ENCODE data around the gene TLNRD1. TPM values are rescaled to one million over a fixed set of nuclear protein-coding genes. Genes with fewer than 3 reads are reported as not detected.

TLNRD1 gene
- total and polyA plus RNA-seq, 7 experiments from 2014 or later: 2.2 to 33.0 (median 15.9) TPM

GRCh38 chr15:81024265-81024872, 23.6 kb downstream of the TLNRD1 start:
- ChIA-PET CTCF (no interaction called here), POLR2A (no interaction called here)
- Histone ChIP-seq H3K27me3 (ENCODE audit: control insufficient read depth in 2 of 2, insufficient read depth in 2 of 2, low read length in 2 of 2) (no peaks in the 10 kb centered on the region), H3K4me1 (ENCODE audit: control insufficient read depth in 2 of 2, insufficient read depth in 2 of 2, low read length in 2 of 2) (no peaks in the 10 kb centered on the region), H3K27ac (ENCODE audit: low read depth, low read length) (no peak overlapping the region), H3K4me3 (ENCODE audit: low read length) (no peak overlapping the region), H3K9me3 (ENCODE audit: control insufficient read depth in 2 of 3, low read length in 3 of 3) (no peaks in the 10 kb centered on the region), H3K36me3 (ENCODE audit: control insufficient read depth in 2 of 3, insufficient read depth in 3 of 3, low read length in 3 of 3) (no peaks in the 10 kb centered on the region)
- Mint-ChIP-seq H3K4me1 (peaks cover 6 to 45% (median 12%) of the 10 kb centered on the region in 7 donors), H3K27me3 (peaks cover 0 to 6% (median 0%) of the 10 kb centered on the region in 5 donors), H3K36me3 (peaks cover 3 to 10% (median 5%) of the 10 kb centered on the region in 5 donors), H3K27ac (peak overlapping the region in 2 of 9 donors; percentile 4 to 88), H3K4me3 (peak overlapping the region in 1 of 10 donors; percentile 57), H3K9me3 (peaks cover 0 to 5% (median 0%) of the 10 kb centered on the region in 11 donors)
- intact Hi-C loops (cut with micrococcal nuclease): no loop called here
- DNase-seq: no peak
- ATAC-seq: no peak

DNA sequence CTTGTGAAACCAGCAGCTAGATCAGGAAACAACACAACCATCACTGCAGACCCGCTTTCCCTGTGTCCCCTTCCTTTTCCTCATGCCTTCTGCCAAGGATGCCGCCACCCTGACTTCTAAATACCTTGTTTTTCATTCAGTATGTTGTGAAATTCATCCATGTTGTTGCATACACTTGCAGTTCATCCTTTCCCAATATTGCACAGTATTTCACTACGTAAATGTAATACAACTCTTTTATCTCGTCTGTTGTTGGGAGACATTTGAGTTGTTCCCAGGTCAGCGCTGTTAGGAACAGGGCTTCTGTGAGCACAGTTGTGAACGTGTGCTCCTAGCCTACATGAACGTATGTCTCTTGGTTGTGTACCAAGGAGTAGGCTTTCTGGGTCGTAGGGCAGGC, 24.2 kb downstream of the TLNRD1 start:
- Mint-ChIP-seq H3K36me3 (peaks cover 6 to 14% (median 10%) of the 10 kb centered on the region in 5 donors), H3K27ac (no peak overlapping the region), H3K4me3 (no peak overlapping the region), H3K4me1 (peaks cover 6 to 49% (median 15%) of the 10 kb centered on the region in 7 donors), H3K9me3 (peaks cover 0 to 11% (median 4%) of the 10 kb centered on the region in 11 donors), H3K27me3 (peaks cover 0 to 10% (median 5%) of the 10 kb centered on the region in 5 donors)
- H3K9me3 ChIP-seq (ENCODE audit: control insufficient read depth in 2 of 3, low read length in 3 of 3): no peaks in the 10 kb centered on the region
- ATAC-seq: no peak
- ChIA-PET POLR2A (interaction anchor here (1.2 kb wide), 1 partner anchor 33 kb away, joined by 4 read pairs; no protein-coding TSS in a partner anchor), CTCF (no interaction called here)
- H3K27me3 ChIP-seq (ENCODE audit: control insufficient read depth in 2 of 2, insufficient read depth in 2 of 2, low read length in 2 of 2): no peaks in the 10 kb centered on the region
- H3K4me3 ChIP-seq (ENCODE audit: low read length): no peak overlapping the region
- no peak for DNase-seq
- no peaks in the 10 kb centered on the region for H3K36me3 ChIP-seq (ENCODE audit: control insufficient read depth in 2 of 3, insufficient read depth in 3 of 3, low read length in 3 of 3)
- intact Hi-C loops (cut with micrococcal nuclease): no loop called here
- H3K27ac ChIP-seq (ENCODE audit: low read depth, low read length): no peak overlapping the region
- H3K4me1 ChIP-seq (ENCODE audit: control insufficient read depth in 2 of 2, insufficient read depth in 2 of 2, low read length in 2 of 2): no peaks in the 10 kb centered on the region

GRCh38 chr15:81025721-81026370, 25.1 kb downstream of the TLNRD1 start:
- H3K4me3 Mint-ChIP-seq: no peak overlapping the region
- DNase-seq: no peak
- Histone ChIP-seq H3K36me3 (ENCODE audit: control insufficient read depth in 2 of 3, insufficient read depth in 3 of 3, low read length in 3 of 3) (no peaks in the 10 kb centered on the region), H3K27ac (ENCODE audit: low read depth, low read length) (no peak overlapping the region), H3K9me3 (ENCODE audit: control insufficient read depth in 2 of 3, low read length in 3 of 3) (no peaks in the 10 kb centered on the region), H3K27me3 (ENCODE audit: control insufficient read depth in 2 of 2, insufficient read depth in 2 of 2, low read length in 2 of 2) (no peaks in the 10 kb centered on the region), H3K4me1 (ENCODE audit: control insufficient read depth in 2 of 2, insufficient read depth in 2 of 2, low read length in 2 of 2) (no peaks in the 10 kb centered on the region), H3K4me3 (ENCODE audit: low read length) (no peak overlapping the region)
- CTCF ChIA-PET: interaction anchor here (0.6 kb wide), 1 partner anchor 50 kb away, joined by 6 read pairs; no protein-coding TSS in a partner anchor
- H3K36me3 Mint-ChIP-seq: peaks cover 9 to 19% (median 14%) of the 10 kb centered on the region in 5 donors
- POLR2A ChIA-PET: interaction anchor here (0.7 to 1.2 kb wide), 2 partner anchors 24 to 33 kb away, joined by 3 to 4 read pairs; no protein-coding TSS in a partner anchor
- intact Hi-C loops (cut with micrococcal nuclease): no loop called here
- H3K4me1 Mint-ChIP-seq: peaks cover 9 to 47% (median 17%) of the 10 kb centered on the region in 7 donors
- peaks cover 0 to 13% (median 9%) of the 10 kb centered on the region in 5 donors for H3K27me3 Mint-ChIP-seq
- peak overlapping the region in 1 of 9 donors; percentile 9 for H3K27ac Mint-ChIP-seq
- H3K9me3 Mint-ChIP-seq: peaks cover 0 to 15% (median 7%) of the 10 kb centered on the region in 11 donors
- no peak for ATAC-seq

DNA sequence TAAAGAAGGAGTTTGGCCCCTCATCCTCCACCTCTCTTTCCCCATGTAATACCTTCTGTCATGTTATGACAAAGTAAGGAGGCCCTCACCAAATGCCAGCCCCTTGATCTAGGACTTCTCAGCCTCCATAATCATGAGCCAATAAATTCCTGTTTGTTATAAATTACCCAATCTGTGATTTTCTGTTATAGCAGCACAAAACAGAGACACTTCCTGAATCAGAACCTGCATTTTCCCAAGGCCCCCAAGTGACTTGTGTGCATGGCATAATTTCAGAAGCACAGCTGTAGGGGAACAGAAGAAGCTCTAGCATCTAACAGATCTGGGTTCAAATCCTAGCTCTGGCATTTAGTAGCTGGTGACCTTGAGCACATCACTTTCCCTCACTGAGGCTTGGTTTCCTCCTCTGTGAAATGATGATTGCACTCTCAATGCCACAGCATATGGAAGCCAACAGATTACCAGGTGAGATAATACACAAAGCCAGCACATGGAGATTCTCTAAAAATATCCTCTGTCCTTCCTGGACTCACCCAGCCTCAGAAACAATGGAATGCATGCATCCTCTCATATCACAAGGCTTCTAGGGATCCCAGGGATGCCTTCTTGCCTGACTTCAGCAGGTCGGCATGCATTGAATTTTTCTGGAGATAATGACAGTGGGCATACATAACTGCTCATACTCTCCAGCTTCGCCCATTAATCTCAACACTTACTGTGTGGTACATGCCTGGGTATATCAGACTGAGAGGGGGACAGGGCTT, 26.3 kb downstream of the TLNRD1 start:
- CTCF ChIA-PET: no interaction called here

GRCh38 chr15:81029414-81030300, 28.9 kb downstream of the TLNRD1 start:
- ATAC-seq (no peak), DNase-seq (no peak)
- H3K27ac ChIP-seq (ENCODE audit: low read depth, low read length): no peak overlapping the region
- H3K27ac Mint-ChIP-seq: no peak overlapping the region
- no peak overlapping the region for H3K4me3 Mint-ChIP-seq
- no peaks in the 10 kb centered on the region for H3K4me1 ChIP-seq (ENCODE audit: control insufficient read depth in 2 of 2, insufficient read depth in 2 of 2, low read length in 2 of 2)
- intact Hi-C loops (cut with micrococcal nuclease): no loop called here
- peaks cover 0 to 13% (median 9%) of the 10 kb centered on the region in 5 donors for H3K27me3 Mint-ChIP-seq
- H3K9me3 ChIP-seq (ENCODE audit: control insufficient read depth in 2 of 3, low read length in 3 of 3): no peaks in the 10 kb centered on the region
- ChIA-PET POLR2A (interaction anchor here (1.6 kb wide), 1 partner anchor 29 kb away, joined by 5 read pairs; the partner anchor contains the start of gene TLNRD1), CTCF (interaction anchor here (0.6 kb wide), 1 partner anchor 26 kb away, joined by 3 read pairs; no protein-coding TSS in a partner anchor)
- peaks cover 7 to 41% (median 17%) of the 10 kb centered on the region in 7 donors for H3K4me1 Mint-ChIP-seq
- no peak overlapping the region for H3K4me3 ChIP-seq (ENCODE audit: low read length)
- H3K9me3 Mint-ChIP-seq: peaks cover 0 to 17% (median 7%) of the 10 kb centered on the region in 11 donors
- peaks cover 9 to 20% (median 13%) of the 10 kb centered on the region in 5 donors for H3K36me3 Mint-ChIP-seq
- H3K36me3 ChIP-seq (ENCODE audit: control insufficient read depth in 2 of 3, insufficient read depth in 3 of 3, low read length in 3 of 3): no peaks in the 10 kb centered on the region
- no peaks in the 10 kb centered on the region for H3K27me3 ChIP-seq (ENCODE audit: control insufficient read depth in 2 of 2, insufficient read depth in 2 of 2, low read length in 2 of 2)

More for the DNA sequence above, 26.3 kb downstream of the TLNRD1 start:
- Histone ChIP-seq H3K36me3 (ENCODE audit: control insufficient read depth in 2 of 3, insufficient read depth in 3 of 3, low read length in 3 of 3) (no peaks in the 10 kb centered on the region), H3K27ac (ENCODE audit: low read depth, low read length) (no peak overlapping the region), H3K4me3 (ENCODE audit: low read length) (no peak overlapping the region), H3K4me1 (ENCODE audit: control insufficient read depth in 2 of 2, insufficient read depth in 2 of 2, low read length in 2 of 2) (no peaks in the 10 kb centered on the region), H3K9me3 (ENCODE audit: control insufficient read depth in 2 of 3, low read length in 3 of 3) (no peaks in the 10 kb centered on the region), H3K27me3 (ENCODE audit: control insufficient read depth in 2 of 2, insufficient read depth in 2 of 2, low read length in 2 of 2) (no peaks in the 10 kb centered on the region)
- intact Hi-C loops (cut with micrococcal nuclease): no loop called here
- POLR2A ChIA-PET: no interaction called here
- H3K36me3 Mint-ChIP-seq: peaks cover 9 to 19% (median 16%) of the 10 kb centered on the region in 5 donors
- H3K9me3 Mint-ChIP-seq: peaks cover 0 to 17% (median 7%) of the 10 kb centered on the region in 11 donors
- no peak for DNase-seq
- peaks cover 0 to 13% (median 9%) of the 10 kb centered on the region in 5 donors for H3K27me3 Mint-ChIP-seq
- H3K27ac Mint-ChIP-seq: no peak overlapping the region
- no peak for ATAC-seq
- peaks cover 9 to 47% (median 17%) of the 10 kb centered on the region in 7 donors for H3K4me1 Mint-ChIP-seq
- no peak overlapping the region for H3K4me3 Mint-ChIP-seq

Data from naive thymus-derived CD4-positive, alpha-beta T cell (primary cell).